NOMO-1 (cell line): ENCODE results near the gene TOPBP1.
"Not testable (repeated sequence)": the region's sequence is repeated elsewhere in the genome, so short reads cannot be mapped to it uniquely, and the experiment has no call there.

ENCODE experiments used
- DNase-seq, 2 experiments: peaks; one replicate each; lab custom pipeline; 2025; ENCODE audit not compliant: unreplicated experiment in 2 of 2; lab: John Stamatoyannopoulos, UW

Gene TOPBP1

GRCh38 chr3:133675631-133676335 lies 14.0 kb upstream of the TOPBP1 start:
- no peak for DNase-seq

DNA sequence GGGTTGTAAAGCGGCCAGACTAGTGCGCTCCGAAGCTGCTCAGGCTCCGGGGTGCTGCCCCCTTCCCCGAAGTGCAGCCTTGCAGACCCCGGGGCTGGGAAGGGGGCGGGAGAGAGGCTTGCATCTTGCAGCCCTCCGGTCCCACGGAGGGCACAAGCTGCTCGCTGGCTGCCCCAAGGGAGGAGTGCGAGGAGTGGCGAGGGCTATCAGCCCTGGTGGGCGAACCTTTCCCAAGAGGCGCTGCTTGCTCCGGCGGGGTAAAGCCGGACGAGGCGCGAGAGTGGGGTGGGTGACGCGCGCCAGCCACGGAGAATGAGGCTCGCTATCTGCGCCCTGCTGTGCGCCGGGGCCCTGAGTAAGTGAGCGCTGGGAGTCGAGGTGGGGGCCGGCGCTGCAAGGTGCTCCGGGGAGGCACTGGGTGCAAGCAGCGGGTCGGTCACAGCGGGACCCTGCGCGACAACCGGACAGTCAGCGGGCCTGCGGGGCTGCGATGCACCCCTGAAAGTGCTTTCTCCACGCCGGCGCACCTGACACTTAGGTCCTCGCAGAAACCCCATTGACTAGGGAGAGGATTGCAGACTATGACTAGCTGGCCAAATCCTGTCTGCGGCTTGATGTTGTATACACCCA lies 12.7 kb upstream of the TOPBP1 start:
- DNase-seq: no peak

GRCh38 chr3:133673746-133674145 lies 12.0 kb upstream of the TOPBP1 start:
- DNase-seq: no peak

GRCh38 chr3:133672461-133672860 lies 10.7 kb upstream of the TOPBP1 start:
- no peak for DNase-seq

GRCh38 chr3:133670525-133670995 lies 8.8 kb upstream of the TOPBP1 start:
- no peak for DNase-seq

GRCh38 chr3:133669949-133670524 lies 8.3 kb upstream of the TOPBP1 start:
- DNase-seq: no peak

- no peak for DNase-seq
Measured at GRCh38 chr3:133667118-133667517, 5.4 kb upstream of the TOPBP1 start.

DNA sequence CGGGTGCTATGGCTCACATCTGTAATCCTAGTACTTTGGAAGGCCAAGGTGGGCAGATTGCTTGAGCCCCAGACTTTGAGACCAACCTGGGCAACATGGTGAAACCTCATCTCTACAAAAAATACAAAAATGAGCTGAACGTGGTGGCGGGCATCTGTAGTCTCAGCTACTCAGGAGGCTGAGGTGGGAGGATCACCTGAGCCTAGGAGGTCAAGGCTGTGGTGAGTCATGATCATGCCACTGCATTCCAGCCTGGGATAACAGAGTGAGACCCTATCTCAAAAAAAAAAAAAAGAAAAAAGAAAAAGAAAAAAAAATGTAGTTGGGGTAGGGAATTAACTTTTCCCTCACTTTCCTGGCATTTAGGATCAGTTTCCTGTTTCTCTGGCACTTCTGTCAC lies 3.4 kb upstream of the TOPBP1 start:
- not testable (repeated sequence) for DNase-seq

DNA sequence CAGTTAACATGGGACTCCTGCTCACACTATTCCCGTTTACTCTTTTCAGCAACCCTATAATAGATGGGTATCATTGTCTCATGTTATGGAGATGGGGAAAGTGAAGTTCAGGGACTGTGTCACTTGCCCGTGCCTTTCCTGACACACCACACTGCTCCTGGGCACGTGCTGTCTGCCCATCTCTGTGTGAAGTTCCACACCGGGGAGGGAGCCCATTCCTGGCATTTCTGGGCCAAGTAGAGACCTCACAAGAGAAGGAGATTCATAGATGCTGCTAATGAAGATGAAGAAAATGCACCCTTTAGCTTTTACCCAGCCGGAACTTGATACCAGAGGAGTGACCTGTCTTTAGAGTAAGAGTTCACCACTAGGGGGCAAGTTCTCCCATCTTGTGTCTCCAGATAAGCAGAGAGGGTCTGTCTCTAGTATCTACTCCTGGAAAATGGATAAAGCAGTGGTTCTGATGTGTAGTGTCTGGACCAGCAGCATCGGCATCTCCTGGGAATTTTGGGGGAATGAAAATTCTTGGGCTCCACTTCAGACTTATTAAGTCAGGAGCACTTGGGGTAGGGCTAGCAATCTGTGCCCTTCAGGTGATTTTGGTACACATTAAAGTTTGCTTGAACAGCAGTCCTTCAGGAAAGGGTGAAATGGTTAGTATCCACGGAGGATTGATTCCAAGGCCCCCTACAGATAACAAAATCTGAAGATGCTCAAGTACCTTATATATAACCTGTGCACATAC lies 2.0 kb upstream of the TOPBP1 start:
- peak; percentile 20 to 81 for DNase-seq

- peak; percentile 8 to 34 for DNase-seq
Measured at GRCh38 chr3:133662278-133662651, 524 bp upstream of the TOPBP1 start.

DNA sequence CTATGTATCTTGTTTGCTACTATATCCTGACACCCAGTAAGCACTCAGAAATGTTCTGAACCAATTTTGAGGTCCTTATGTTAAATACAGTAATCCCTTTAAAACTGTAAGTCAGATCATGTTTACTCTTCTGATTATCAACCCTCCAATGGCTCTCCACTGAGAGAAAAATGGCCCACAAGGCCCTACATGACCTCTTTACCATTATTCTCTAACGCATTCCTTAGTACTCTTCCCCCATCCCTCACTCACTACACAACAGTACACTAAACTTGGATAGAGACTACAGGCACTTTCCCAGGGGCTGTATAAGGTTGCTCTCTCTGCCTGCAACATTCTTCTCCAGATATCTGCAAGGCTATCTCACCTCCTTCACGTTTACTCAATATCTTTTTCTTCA lies 1.9 kb downstream of the TOPBP1 start:
- no peak for DNase-seq

- no peak for DNase-seq
Measured at GRCh38 chr3:133655731-133656515, 5.8 kb downstream of the TOPBP1 start.

- DNase-seq: no peak
Measured at GRCh38 chr3:133649486-133650068, 12.2 kb downstream of the TOPBP1 start.

GRCh38 chr3:133644768-133645167 lies 17.0 kb downstream of the TOPBP1 start:
- no peak for DNase-seq

DNA sequence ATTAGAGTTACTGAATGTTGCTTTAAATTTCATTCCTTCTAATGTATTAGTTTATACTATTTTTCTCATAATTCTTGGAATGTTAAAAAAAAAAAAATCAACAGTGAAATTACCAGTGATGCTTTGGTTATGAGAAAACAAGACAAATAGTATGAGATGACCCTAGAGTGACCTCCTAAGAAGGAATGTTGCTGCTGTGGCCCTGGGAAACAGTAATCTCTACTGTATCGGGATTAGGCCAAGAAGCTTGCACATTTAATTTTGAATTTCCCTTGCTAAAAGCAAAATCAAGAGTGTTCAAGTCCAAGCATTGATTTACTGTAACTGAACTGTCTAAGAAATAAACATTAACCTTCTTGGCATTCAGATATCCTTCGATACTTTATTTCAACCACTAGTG lies 18.1 kb downstream of the TOPBP1 start:
- DNase-seq: no peak

DNA sequence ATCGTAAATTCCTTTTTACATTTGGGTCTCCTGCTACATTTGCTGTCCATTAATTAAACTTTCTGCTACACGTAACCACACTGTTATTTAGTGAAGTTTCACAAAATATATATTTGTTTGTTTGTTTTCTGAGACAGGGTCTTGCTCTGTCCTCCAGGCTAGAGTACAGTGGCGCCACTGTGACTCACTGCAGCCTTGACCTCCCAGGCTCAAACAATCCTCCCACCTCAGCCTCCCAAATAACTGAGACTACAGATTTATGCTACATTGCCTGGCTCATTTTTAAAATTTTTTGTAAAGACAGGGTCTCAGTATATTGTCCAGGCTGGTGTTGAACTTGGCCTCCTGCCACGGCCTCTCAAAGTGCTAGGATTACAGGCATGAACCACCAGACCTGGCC lies 20.5 kb downstream of the TOPBP1 start:
- DNase-seq: no peak

DNA sequence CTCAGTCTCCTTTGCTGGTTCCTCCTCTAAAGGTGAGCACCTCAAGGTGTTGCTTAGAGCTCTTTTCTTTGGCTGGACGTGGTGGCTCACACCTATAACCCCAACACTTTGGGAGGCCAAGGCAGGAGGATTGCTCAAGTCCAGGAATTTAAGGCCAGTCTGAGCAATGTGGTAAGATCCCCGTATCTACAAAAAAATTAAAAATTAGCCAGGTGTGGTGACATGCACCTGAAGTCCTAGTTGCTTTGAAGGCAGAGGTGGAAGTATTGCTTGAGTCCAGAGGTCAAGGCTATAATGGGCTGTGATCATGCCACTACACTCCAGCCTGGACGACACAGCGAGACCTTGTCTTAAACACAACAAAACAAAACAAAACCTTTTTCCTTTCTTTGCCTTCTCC lies 28.3 kb downstream of the TOPBP1 start:
- no peak for DNase-seq

DNA sequence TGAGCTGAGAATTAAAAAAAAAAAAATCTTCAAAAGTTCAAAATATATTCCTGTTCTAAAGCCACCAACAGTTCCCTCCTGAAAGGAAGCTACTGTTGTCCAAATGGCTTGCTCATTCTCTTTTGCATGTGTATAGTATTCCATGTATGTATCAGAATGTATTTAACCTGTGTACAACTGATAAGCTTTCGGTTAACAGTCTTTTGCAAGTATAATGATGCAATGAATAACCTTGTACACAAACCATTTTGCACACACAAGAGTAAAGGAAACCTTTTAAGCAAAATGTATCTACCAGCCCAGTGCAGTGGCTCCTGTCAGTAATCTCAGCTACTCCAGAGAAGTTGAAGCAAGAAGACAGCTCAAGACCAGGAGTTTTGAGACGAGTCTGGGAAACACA lies 32.6 kb downstream of the TOPBP1 start:
- DNase-seq: no peak

- no peak for DNase-seq
Measured at GRCh38 chr3:133627789-133628188, 34.0 kb downstream of the TOPBP1 start.

DNA sequence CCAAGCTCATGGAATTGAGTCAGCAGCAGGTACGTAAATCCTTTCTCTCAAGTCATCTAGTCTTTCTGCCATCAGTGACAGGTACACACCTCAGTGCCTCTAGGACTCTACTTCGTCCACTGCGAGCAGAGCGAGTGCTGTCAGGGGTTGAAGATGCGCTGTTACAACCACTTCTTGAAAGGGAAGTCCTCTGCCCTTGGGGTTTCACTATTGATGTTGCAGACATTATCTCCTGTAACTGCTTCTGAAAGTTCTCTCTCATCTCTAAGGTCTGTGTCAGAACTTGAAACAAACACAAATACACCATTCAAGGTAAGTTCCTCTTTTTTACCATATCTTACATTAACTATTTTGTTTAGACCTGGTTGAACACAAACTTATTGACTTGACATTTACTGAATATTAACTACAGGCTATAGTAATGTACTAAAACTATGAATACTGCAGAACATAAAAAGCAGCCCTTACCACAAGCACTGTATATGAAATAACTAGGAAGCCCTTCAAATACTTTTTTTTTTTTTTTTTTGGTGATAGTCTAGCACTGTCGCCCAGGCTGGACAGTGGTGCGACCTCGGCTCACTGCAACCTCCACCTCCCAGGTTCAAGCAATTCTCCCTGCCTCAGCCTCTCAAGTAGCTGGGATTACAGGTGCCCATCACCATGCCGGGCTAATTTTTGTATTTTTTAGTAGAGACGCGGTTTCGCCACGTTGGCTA lies 41.5 kb downstream of the TOPBP1 start:
- no peak for DNase-seq
